ENCODE measurements around the gene ABL1.

The ABL1 gene

GRCh38 chr9:130934702-130935647, 99.9 kb downstream of the ABL1 start:
- no peak for TF ChIP-seq CTCF (IDR thresholded peaks at IDR 0.05; ENCODE audit: control insufficient read depth, extremely low read depth, insufficient read depth)
- DNase-seq (ENCODE audit: low read depth), result no peak
- no peak overlapping the region for H3K4me3 ChIP-seq (ENCODE audit: low read depth, low read length)

GRCh38 chr9:130935648-130936271, 100.7 kb downstream of the ABL1 start:
- H3K4me3 ChIP-seq (ENCODE audit: low read depth, low read length), result no peak overlapping the region
- no peak for TF ChIP-seq CTCF (IDR thresholded peaks at IDR 0.05; ENCODE audit: control insufficient read depth, extremely low read depth, insufficient read depth)
- no peak for DNase-seq (ENCODE audit: low read depth)

GRCh38 chr9:130936285-130937117, 101.4 kb downstream of the ABL1 start:
- no peak for DNase-seq (ENCODE audit: low read depth)
- H3K4me3 ChIP-seq (ENCODE audit: low read depth, low read length), result no peak overlapping the region

More at GRCh38 chr9:130936285-130937117, 101.4 kb downstream of the ABL1 start:
- no peak for TF ChIP-seq CTCF (IDR thresholded peaks at IDR 0.05; ENCODE audit: control insufficient read depth, extremely low read depth, insufficient read depth)
